Melanocyte of skin (primary cell): Measurements from ENCODE around the gene GH1. TPM values are rescaled to one million over a fixed set of nuclear protein-coding genes. Genes with fewer than 3 reads are reported as not detected.

ENCODE experiments used
- small RNA-seq, 2 donors: library from RNA; depleted of rRNA; stranded (forward); fragments of <200 nt; gene quantifications; one replicate each; pipeline ENCODE3, GENCODE V24; 2012
- total RNA-seq, 2 donors: library from RNA; depleted of rRNA; stranded (reverse); fragments of >200 nt; gene quantifications; 2 replicates each; pipeline ENCODE4 v1.2.3, GENCODE V29; 2012

Gene GH1
- total RNA-seq = not detected

DNA sequence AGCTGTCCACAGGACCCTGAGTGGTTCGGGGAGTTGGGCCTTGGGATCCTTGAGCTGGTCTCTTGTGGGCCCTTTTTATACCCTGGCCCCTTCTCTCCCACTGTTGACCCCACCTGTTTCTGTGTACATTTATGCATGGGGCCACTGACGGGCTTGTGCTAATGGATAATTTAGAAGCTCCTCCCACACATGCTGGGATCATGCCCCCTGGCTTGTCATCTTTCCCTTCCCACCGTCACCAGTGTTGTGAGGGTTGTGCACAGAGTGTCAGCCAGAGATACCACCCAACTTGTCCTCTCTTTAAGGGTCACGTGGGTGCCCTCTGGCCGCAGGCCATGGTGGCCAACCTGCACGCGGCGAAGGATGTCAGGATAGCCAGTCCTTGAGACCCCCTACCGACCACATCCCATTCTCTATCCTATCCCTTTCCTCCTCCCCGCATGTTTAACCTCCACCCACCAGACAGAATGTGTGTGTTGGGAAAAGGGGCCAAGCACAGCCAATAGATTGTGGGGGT is at the start of gene GH1:
Gene GH1, minus strand, starts transcription at position 51 of the 517 bp plus-strand sequence. CDS start 63 bp downstream, outside the sequence.

DNA sequence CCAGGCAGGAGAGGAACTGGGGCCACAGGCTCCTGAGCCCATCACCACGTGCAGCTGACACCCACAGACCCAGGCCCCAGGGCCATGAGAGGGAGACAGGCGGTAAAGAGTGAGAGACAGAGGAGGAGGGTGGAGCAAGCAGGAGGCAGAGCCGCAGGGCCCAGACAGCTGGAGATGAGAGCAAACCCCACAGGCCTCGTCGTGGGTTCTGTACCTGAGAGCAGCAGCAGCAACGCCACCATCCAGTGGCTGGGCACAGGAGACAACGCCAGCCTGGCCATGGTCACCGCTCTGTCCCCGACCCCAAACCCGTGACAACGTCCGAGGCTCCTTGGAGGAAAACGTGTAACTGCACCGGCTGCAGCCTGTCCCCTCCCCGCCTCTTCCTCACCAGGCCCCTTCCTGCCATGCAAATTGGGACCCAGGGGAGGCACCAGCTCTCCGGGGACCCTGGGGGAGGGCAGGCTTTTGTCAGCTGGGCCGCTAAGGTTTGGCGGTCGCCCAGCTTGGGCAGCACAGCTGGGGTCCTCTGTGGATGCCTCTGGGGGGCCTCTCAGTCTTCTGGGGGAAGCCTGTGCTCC is 13.4 kb upstream of the GH1 start, which contains the start of gene CD79B:
Gene CD79B, minus strand, starts transcription at position 351 of the 581 bp plus-strand sequence. Its CDS starts 70 bp downstream, at position 281.

DNA sequence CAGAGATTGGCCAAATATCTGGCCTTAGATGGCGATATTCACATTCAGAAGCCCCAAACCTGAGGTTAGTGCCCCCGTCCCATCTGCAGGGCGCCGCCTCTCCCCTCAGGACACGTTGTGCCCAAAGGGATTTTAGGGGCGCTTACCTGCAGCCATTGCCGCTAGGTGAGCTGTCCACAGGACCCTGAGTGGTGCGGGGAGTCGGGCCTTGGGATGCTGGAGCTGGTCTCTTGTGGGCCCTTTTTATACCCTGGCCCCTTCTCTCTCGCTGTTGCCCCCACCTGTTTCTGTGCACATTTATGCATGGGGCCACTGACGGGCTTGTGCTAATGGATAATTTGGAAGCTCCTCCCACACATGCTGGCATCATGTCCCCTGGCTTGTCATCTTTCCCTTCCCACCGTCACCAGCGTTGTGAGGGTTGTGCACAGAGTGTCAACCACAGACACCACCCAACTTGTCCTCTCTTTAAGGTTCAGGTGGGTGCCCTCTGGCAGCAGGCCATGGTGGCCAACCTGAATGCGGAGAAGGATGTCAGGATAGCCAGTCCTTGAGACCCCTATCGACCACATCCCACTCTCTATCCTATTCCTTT is 7.5 kb downstream of the GH1 start, which contains the start of gene CSHL1:
Gene CSHL1, minus strand, starts transcription at position 218 of the 595 bp plus-strand sequence. Its CDS starts 62 bp downstream, at position 156.

DNA sequence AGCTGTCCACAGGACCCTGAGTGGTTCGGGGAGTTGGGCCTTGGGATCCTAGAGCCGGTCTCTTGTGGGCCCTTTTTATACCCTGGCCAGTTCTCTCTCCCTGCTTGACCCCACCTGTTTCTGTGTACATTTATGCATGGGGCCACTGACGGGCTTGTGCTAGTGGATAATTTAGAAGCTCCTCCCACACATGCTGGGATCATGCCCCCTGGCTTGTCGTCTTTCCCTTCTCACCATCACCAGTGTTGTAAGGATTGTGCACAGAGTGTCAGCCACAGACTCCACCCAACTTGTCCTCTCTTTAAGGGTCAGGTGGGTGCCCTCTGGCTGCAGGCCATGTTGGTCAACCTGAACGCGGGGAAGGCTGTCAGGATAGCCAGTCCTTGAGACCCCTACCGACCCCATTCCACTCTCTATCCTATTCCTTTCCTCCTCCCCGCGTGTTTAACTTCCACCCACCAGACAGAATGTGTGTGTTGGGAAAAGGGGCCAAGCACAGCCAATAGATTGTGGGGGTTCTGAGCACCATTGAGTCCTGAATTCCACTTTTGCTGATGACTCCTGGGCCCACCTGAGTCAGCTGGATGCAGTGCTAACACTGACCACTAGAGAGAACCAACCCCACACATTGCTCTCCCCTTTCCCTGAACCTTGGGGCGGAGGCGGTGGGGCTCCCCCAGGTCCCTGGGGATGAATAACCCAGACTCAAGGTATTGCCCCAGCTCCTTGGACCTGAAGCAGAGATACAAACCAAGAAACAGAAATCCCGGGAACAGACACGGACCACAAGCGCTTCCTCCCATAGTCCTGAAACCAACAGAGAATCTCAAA is 21.9 kb downstream of the GH1 start, which contains the start of gene CSH1:
Gene CSH1, minus strand, starts transcription at position 51 of the 831 bp plus-strand sequence. CDS start 63 bp downstream, outside the sequence.

DNA sequence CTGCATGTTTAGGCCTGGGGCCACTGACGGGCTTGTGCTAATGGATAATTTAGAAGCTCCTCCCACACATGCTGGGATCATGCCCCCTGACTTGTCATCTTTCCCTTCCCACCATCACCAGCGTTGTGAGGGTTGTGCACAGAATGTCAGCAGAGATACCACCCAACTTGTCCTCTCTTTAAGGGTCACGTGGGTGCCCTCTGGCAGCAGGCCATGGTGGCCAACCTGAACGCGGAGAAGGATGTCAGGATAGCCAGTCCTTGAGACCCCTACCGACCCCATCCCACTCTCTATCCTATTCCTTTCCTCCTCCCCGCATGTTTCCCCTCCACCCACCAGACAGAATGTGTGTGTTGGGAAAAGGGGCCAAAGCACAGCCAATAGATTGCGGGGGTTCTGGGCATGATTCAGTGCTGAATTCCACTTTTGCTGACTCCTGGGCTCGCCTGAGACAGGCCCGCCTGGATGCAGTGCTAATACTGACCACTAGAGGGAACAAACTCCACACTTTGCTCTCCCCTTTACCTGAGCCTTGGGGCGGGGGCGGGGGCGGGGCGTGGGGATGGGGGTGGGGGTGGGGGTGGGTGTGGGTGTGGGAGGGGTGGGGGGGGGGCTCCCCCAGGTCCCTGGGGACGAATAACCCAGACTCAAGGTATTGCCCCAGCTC is 36.6 kb downstream of the GH1 start, which contains the start of gene GH2:
Gene GH2, minus strand, starts transcription at position 10 of the 667 bp plus-strand sequence. CDS start 143 bp downstream, outside the sequence.

DNA sequence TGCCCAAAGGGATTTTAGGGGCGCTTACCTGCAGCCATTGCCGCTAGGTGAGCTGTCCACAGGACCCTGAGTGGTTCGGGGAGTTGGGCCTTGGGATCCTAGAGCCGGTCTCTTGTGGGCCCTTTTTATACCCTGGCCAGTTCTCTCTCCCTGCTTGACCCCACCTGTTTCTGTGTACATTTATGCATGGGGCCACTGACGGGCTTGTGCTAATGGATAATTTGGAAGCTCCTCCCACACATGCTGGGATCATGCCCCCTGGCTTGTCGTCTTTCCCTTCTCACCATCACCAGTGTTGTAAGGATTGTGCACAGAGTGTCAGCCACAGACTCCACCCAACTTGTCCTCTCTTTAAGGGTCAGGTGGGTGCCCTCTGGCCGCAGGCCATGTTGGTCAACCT is 45.1 kb downstream of the GH1 start, which contains the start of gene CSH2:
Gene CSH2, minus strand, starts transcription at position 101 of the 400 bp plus-strand sequence. Its CDS starts 63 bp downstream, at position 38.

Small RNA genes lying within 50 kb of the gene (small RNA-seq; reads per million reads assigned to genes)
- 0 reads per million in 2 donors for gene AC040958.1
- gene AC127029.1 = 0 to 0.17 reads per million in 2 donors
- gene GH1 = 0 reads per million in 2 donors

Other genes starting within 250 kb of the GH1 start
- gene LIMD2, start 218.7 kb downstream of the GH1 start, total RNA-seq = 10 to 100 TPM; 27.2 to 39.0 TPM
- 10 to 100 TPM; 34.3 to 34.4 TPM for gene STRADA, start 177.0 kb downstream of the GH1 start, total RNA-seq
- gene CCDC47, start 145.2 kb downstream of the GH1 start, total RNA-seq = 10 to 100 TPM; 57.5 to 75.6 TPM
- 10 to 100 TPM; 63.3 to 67.9 TPM for gene DDX42, start 144.7 kb downstream of the GH1 start, total RNA-seq
- 10 to 100 TPM; 21.3 to 43.0 TPM for gene PSMC5, start 91.4 kb downstream of the GH1 start, total RNA-seq
- gene FTSJ3, start 91.2 kb downstream of the GH1 start, total RNA-seq = 10 to 100 TPM; 57.8 to 80.9 TPM
- gene SMARCD2, start 76.2 kb downstream of the GH1 start, total RNA-seq = 10 to 100 TPM; 93.6 to 97.7 TPM
- gene CSH2, start 45.2 kb downstream of the GH1 start, total RNA-seq = not detected
- gene GH2, start 36.9 kb downstream of the GH1 start, total RNA-seq = not detected
- not detected for gene CSH1, start 22.3 kb downstream of the GH1 start, total RNA-seq
- gene CSHL1, start 7.6 kb downstream of the GH1 start, total RNA-seq = not detected
- gene CD79B, start 13.5 kb upstream of the GH1 start, total RNA-seq = 10 to 100 TPM; 20.6 to 29.0 TPM
- gene SCN4A, start 54.1 kb upstream of the GH1 start, total RNA-seq = not detected
- under 1 TPM in 1 of 2 donors, not detected in 1; under 0.01 TPM for gene PRR29, start 79.5 kb upstream of the GH1 start, total RNA-seq
- under 1 TPM in 1 of 2 donors, not detected in 1; 0.33 TPM for gene ICAM2, start 101.8 kb upstream of the GH1 start, total RNA-seq
- gene ERN1, start 211.3 kb upstream of the GH1 start, total RNA-seq = 1 to 10 TPM; 4.5 to 5.0 TPM